Vagina (tissue), 2 donors: ENCODE data around the gene ETV5.

ENCODE experiments used
- POLR2A ChIP-seq, 2 donors: fragments of 450-650 bp; IDR thresholded peaks; one replicate each; pipeline ENCODE4 v1.6.1; 2017; ENCODE audit warnings: antibody characterized with exemption in 2 of 2, mild to moderate bottlenecking in 2 of 2, moderate library complexity in 2 of 2
- POLR2AphosphoS5 ChIP-seq, 2 donors: sonication (generic); formaldehyde crosslinking; IDR thresholded peaks; one replicate each; pipeline ENCODE4 v1.9.0; 2017; ENCODE audit warnings: antibody characterized with exemption in 2 of 2, mild to moderate bottlenecking in 2 of 2, low read depth in 1 of 2; ENCODE audit not compliant: insufficient read depth in 1 of 2
- TF ChIP-seq, protein P1 (sequence below), 3 experiments: fragments of 450-650 bp in 2 of 3; fragments of 200-600 bp in 1 of 3; sonication (generic) in 1 of 3; IDR thresholded peaks; one replicate each; pipeline ENCODE4 v1.5.1; 2017 to 2019; ENCODE audit warnings: antibody characterized with exemption in 3 of 3, mild to moderate bottlenecking in 2 of 3, moderate library complexity in 2 of 3

DNA sequence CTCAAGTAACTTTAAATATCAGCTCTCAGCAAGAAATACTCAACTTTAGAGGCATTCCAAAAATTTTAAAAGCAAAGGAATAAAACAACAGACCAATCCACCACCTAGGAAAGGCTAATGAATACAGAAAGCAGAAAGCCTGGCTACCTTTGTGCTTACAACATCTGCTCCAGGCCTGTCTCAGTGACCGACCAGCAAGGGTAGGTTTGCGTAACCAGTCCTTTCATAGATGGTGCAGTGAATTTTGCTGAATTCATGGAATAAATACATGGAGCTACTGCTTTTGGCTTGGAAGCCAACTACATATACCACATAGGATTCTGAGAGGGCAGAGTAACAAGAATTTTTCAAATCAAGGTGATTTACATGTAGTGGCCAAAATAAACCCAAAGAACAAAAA, 27.2 kb downstream of the ETV5 start:
- TF ChIP-seq, protein P1, sequence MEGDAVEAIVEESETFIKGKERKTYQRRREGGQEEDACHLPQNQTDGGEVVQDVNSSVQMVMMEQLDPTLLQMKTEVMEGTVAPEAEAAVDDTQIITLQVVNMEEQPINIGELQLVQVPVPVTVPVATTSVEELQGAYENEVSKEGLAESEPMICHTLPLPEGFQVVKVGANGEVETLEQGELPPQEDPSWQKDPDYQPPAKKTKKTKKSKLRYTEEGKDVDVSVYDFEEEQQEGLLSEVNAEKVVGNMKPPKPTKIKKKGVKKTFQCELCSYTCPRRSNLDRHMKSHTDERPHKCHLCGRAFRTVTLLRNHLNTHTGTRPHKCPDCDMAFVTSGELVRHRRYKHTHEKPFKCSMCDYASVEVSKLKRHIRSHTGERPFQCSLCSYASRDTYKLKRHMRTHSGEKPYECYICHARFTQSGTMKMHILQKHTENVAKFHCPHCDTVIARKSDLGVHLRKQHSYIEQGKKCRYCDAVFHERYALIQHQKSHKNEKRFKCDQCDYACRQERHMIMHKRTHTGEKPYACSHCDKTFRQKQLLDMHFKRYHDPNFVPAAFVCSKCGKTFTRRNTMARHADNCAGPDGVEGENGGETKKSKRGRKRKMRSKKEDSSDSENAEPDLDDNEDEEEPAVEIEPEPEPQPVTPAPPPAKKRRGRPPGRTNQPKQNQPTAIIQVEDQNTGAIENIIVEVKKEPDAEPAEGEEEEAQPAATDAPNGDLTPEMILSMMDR (IDR thresholded peaks at IDR 0.05): no peak
- TF ChIP-seq POLR2AphosphoS5 (IDR thresholded peaks at IDR 0.05; ENCODE audit: insufficient read depth in 1 of 2, low read depth in 1 of 2) (no peak), POLR2A (IDR thresholded peaks at IDR 0.05) (no peak)
